Activated CD4-positive, CD25-positive, alpha-beta regulatory T cell treated with anti-CD3 and anti-CD28 coated beads, Interleukin-2, amount 50 U/mL, for 16 hours (primary cell): ENCODE measurements around the gene PDGFB.

Experiments
- DNase-seq: peaks from one replicate; pipeline ENCODE4 v3.0.0-alpha.2; 2020; ENCODE audit warnings: low read depth, low spot score

Gene PDGFB

GRCh38 chr22:39277142-39277607 is 32.4 kb upstream of the PDGFB start:
- no peak for DNase-seq

- no peak for DNase-seq
These were observed 31.8 kb upstream of the PDGFB start for GRCh38 chr22:39276440-39277141.

DNA sequence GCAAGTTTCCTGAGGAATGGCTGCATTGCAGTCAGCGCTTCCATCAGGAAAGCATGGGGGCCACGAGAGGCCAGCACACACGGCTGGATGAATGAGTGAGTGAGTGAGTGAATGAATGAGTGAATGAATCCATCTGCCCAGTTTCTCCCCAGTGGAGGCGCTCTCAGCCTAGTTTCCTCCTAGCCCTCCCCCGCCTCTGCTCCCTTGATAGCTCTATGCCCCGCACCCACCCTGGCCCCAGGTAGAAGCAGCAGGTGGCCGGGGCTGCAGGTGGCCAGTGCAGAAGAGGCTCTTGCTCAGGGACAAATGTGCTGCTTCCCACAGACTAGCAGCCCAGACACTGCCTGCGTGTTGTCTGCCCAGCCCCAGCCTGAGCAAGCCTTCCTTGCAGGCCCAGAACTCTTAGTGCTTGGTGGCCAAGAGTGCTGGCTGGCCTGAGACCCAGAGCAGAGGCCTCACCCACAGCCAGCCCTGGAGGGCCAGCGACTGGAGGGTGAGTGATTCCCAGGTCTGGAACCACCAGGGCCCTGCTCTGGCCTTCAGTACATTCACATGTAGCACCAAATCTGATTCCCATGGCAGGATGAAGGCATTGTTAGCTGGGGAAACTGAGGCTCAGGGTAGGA is 31.1 kb upstream of the PDGFB start:
- no peak for DNase-seq

- no peak for DNase-seq
These were observed 29.4 kb upstream of the PDGFB start for GRCh38 chr22:39273950-39274887.

- DNase-seq: no peak
These were observed 26.0 kb upstream of the PDGFB start for GRCh38 chr22:39270792-39271191.

DNA sequence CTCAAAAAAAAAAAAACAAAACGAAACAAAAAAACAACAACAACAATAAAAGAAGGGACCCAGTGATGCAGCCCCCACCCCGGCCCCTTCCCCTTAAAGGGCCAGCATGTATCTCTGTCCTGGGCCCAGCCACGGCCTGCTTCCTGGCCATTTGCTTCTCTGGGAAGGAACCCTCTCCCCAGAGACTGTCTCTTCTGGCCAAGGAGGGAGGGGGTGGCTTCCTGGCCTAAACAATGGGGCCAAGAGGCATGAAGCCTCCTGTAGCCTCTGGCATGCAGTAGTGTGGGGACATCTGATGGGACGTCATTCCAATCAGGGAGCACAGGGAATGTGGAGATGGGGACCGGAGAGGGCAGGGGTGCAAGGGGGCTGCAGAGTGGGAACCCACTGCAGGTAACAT is 25.5 kb upstream of the PDGFB start:
- DNase-seq: no peak

- no peak for DNase-seq
These were observed 24.5 kb upstream of the PDGFB start for GRCh38 chr22:39269095-39269790.

GRCh38 chr22:39268645-39269044 is 23.9 kb upstream of the PDGFB start:
- no peak for DNase-seq

- DNase-seq: no peak
These were observed 23.2 kb upstream of the PDGFB start for GRCh38 chr22:39267974-39268373.

GRCh38 chr22:39266398-39267030 is 21.7 kb upstream of the PDGFB start:
- DNase-seq: no peak

DNA sequence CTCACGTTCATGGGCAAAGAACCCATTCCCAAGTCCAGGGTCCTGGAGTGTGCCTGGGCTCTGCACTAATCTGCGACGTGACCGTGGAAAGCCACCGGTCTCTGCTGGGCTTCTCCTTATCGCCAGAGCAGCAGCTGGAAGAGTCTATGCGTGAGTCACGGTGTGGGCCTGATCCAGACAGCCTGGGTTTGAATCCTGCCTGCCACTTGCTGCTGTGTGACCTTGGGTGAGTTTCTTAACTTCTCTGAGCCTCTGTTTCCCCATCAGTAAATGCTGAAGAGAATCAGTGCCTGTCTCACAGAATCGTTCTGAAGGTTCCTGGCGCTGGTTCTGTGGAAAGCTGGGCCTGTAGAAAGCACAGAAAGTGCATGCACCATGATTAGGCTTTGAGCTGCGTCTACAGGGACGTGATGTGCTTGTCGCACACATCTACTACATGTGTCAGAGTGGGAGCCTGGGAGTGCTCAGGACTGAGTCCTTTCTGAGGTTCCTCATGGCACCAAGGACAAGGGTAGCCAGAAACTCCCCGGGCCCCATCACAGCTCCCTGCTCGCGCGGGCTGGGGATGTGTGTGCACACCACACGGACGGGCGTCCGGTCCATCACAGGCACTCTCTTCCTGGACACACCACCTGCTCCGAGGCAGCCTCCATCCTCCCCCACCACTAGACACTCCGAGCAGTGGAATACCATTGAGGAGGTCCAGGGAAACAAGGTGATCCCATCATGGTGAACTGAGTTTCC is 20.5 kb upstream of the PDGFB start:
- no peak for DNase-seq

DNA sequence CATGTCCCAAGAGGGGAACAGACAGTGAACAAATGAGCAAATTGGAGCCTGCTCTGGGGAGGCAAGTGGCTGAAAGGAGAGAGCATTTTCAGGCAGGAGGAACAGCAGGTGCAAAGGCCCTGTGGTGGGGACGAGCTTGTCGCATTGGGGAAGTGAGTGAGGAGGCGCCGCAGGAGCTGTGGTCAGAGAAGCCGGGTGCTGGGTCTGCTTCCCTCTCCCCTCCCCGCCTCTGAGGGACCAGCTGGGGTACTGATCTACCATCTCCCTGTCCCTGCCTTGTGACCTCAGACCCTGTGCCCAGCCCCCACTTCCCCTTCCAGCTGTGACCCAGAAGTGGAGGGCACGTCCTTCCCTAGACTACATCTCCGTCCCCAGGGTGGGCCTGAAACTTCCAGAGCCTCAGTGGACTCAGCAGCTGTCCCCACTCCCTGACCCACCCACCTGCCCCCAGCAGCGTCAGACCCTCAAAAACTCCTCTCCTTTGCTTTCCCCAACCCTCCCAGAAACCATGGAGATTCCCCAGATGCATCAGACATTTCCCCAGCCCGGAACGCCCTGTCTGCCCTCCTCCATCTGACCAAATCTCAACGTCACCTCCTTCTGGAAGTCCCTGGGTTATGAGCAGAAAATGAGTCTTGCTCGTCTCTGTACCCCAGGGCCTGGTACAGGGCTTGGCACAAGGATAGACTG is 19.7 kb upstream of the PDGFB start:
- DNase-seq: no peak

DNA sequence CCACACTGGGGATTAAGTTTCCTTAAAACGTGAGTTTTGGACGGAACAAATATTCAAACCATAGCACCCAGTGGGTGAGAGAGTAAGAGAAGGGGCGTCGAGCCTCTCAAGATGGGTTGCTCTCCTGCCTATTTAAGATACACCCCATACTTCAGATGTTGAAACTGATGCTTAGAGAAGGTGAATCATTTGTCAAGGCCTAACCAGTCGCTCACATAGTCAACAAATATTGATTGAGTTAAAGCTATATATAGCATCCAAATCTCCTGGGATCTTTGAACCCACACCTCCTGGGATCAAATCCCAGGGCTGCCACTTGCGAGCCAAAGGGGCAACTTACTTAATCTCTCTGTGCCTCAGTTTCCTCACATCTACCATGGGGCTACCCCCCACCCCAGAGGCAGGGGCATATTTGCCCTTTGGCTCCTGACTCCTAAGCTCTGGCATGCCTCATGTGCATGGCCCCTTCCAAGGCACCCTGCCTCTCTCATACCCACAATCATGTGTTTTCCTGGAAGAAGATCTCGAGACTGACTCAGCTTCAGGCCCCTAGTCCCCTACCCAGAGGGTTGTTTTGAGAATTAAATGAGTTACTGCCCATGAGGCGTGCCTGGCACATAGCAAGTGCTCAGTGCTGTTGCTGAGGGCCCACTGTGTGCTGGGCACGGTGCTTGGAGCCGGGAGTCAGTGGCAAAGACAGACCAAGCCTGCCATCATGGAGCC is 19.0 kb upstream of the PDGFB start:
- no peak for DNase-seq

- DNase-seq: no peak
These were observed 14.9 kb upstream of the PDGFB start for GRCh38 chr22:39259666-39260065.

DNA sequence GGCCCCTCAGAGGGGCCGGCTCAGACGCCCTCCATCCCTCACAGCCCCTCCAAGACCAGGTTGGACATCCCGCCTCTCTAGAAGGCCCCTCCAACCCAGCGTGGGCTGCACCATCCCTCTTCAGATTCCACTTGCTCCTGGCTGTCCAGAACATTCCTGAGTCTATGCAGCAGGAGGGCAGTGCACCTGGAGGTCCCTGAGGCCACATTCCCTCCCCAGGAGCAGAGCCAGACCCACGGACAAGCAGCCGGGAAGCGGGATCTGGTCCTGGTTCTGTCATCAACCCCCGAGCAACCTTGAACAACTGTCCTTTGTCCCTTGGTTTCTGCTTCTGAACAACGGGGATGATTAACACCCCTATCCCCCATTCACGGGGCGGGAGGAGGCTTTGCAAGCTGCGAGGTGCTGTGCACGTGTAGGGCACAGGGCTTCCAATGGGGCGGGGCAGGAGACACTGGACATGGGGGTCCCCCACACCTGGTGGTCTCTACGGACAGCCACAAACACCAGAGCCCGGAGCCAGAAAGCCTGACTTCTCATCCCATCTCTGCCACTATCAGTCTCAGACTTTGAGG is 13.2 kb upstream of the PDGFB start:
- no peak for DNase-seq

- DNase-seq: no peak
These were observed 12.2 kb upstream of the PDGFB start for GRCh38 chr22:39256979-39257378.

GRCh38 chr22:39256186-39256552 is 11.4 kb upstream of the PDGFB start:
- DNase-seq: no peak

GRCh38 chr22:39255449-39256185 is 10.8 kb upstream of the PDGFB start:
- no peak for DNase-seq
